GM12878 (cell line): ENCODE results near the gene KCNG1. TPM values are rescaled to one million over a fixed set of nuclear protein-coding genes. Genes with fewer than 3 reads are reported as not detected.

Experiments
- ATAC-seq: fragments of 200-7000 bp; cut with Tn5 transposase; 3 replicates; pipeline ENCODE4 v1.9.1; 2020; ENCODE audit warnings: mild to moderate bottlenecking, moderate library complexity
- BruUV-seq: library from RNA; stranded (reverse); fragments of 400-500 nt; replicated peaks from 2 replicates; lab custom pipeline; 2021; lab: Mats Ljungman, UMichigan
- CTCF ChIA-PET: fragments of 300-600 bp; sonication (Branson Sonifier 250); formaldehyde crosslinking; extraction: SDS; loops from one replicate; lab custom pipeline; 2021; ENCODE audit warnings: inconsistent platforms; lab: Yijun Ruan, JAX
- POLR2A ChIA-PET: fragments of 350-600 bp; formaldehyde crosslinking; extraction: SDS; loops from one replicate; lab custom pipeline; 2021; ENCODE audit warnings: inconsistent platforms; lab: Charles Lee
- RAD21 ChIA-PET: fragments of 300-600 bp; sonication (Branson Sonifier 250); formaldehyde crosslinking; loops from one replicate; lab custom pipeline; 2023; ENCODE audit warnings: antibody characterized with exemption; ENCODE audit not compliant: unreplicated experiment; lab: Charles Lee
- SMC1A ChIA-PET: fragments of 300-600 bp; sonication (Branson Sonifier 250); formaldehyde crosslinking; loops from one replicate; lab custom pipeline; 2023; ENCODE audit not compliant: unreplicated experiment, uncharacterized antibody; lab: Charles Lee
- DNase-seq: peaks from one replicate; pipeline ENCODE4 v3.0.0-alpha.2; 2011; ENCODE audit warnings: low read depth, low spot score
- FAIRE-seq: peaks from 3 replicates; lab custom pipeline; 2011; peaks lifted over from hg19 to GRCh38; lab: Jason Lieb, UNC
- H2AFZ ChIP-seq: 2 replicates; pipeline ENCODE4 v1.6.0; 2011; ENCODE audit warnings: low read depth, low read length, control low read depth; ENCODE audit not compliant: control insufficient read depth
- H3K27ac ChIP-seq: 2 replicates; pipeline ENCODE4 v1.5.1; 2011; ENCODE audit warnings: control low read depth; ENCODE audit not compliant: control insufficient read depth, insufficient read depth
- H3K27me3 ChIP-seq, 2 experiments: replicated peaks in 1 of 2; 2 replicates each; pipeline versions ENCODE4 v1.6.0 to v1.6.1; 2011; ENCODE audit warnings: low read length in 1 of 2; ENCODE audit not compliant: control insufficient read depth in 2 of 2, insufficient read depth in 2 of 2
- H3K36me3 ChIP-seq, 2 experiments: 2 replicates each; pipeline ENCODE4 v1.5.1; 2011; ENCODE audit warnings: low read length in 1 of 2; ENCODE audit not compliant: control insufficient read depth in 2 of 2, insufficient read depth in 2 of 2
- H3K4me1 ChIP-seq: 2 replicates; pipeline ENCODE4 v1.6.1; 2011; ENCODE audit warnings: mild to moderate bottlenecking, low read length, moderate library complexity, mixed read lengths; ENCODE audit not compliant: control insufficient read depth, insufficient read depth
- H3K4me2 ChIP-seq: 2 replicates; pipeline ENCODE4 v1.6.0; 2011; ENCODE audit warnings: control low read depth; ENCODE audit not compliant: control insufficient read depth, insufficient read depth
- H3K4me3 ChIP-seq: fragments of 200-600 bp; sonication (generic); 2 replicates; pipeline ENCODE4 v1.5.1; 2016
- H3K79me2 ChIP-seq: 2 replicates; pipeline ENCODE4 v1.6.0; 2011; ENCODE audit warnings: low read length; ENCODE audit not compliant: control insufficient read depth, insufficient read depth
- H3K9ac ChIP-seq: 2 replicates; pipeline ENCODE4 v1.8.0; 2011; ENCODE audit warnings: low read length, control low read depth, mixed read lengths; ENCODE audit not compliant: control insufficient read depth, insufficient read depth
- H3K9me3 ChIP-seq: replicated peaks from 3 replicates; pipeline ENCODE4 v1.5.1; 2011; ENCODE audit warnings: mild to moderate bottlenecking, low read length; ENCODE audit not compliant: control insufficient read depth, insufficient read depth
- H4K20me1 ChIP-seq: 2 replicates; pipeline ENCODE4 v1.6.0; 2011; ENCODE audit not compliant: control insufficient read depth, insufficient read depth
- CBX3 ChIP-seq: fragments of 200-600 bp; sonication (generic); IDR thresholded peaks from 2 replicates; pipeline ENCODE4 v1.6.1; 2016; ENCODE audit warnings: low read depth, borderline replicate concordance
- EED ChIP-seq: sonication (generic); IDR thresholded peaks from 2 replicates; pipeline ENCODE4 v1.6.1; 2016; ENCODE audit warnings: antibody characterized with exemption, low read depth
- HDAC2 ChIP-seq: fragments of 200-600 bp; sonication (generic); IDR thresholded peaks from 2 replicates; pipeline ENCODE4 v1.6.1; 2017
- LARP7 ChIP-seq: fragments of 450-650 bp; IDR thresholded peaks from 2 replicates; pipeline ENCODE4 v1.6.1; 2017; ENCODE audit warnings: mild to moderate bottlenecking
- NFYB ChIP-seq: IDR thresholded peaks from 2 replicates; pipeline ENCODE4 v1.6.1; 2011; ENCODE audit warnings: low read depth, mild to moderate bottlenecking, low read length, improper control_type of control experiment, moderate library complexity; ENCODE audit not compliant: insufficient read depth
- RAD21 ChIP-seq: IDR thresholded peaks from 2 replicates; pipeline ENCODE4 v1.6.1; 2011; ENCODE audit warnings: mild to moderate bottlenecking, low read depth, low read length, moderate library complexity; ENCODE audit not compliant: insufficient read depth
- REST ChIP-seq: IDR thresholded peaks from 2 replicates; pipeline ENCODE4 v1.6.1; 2012; ENCODE audit warnings: mild to moderate bottlenecking, low read depth, low read length
- RUNX3 ChIP-seq: IDR thresholded peaks from 2 replicates; pipeline ENCODE4 v1.6.1; 2012; ENCODE audit warnings: low read length, inconsistent platforms
- WGBS: methylation state at CpG from one replicate; pipeline ENCODE4 v1.1.6; 2016; ENCODE audit warnings: low lambda C conversion rate; ENCODE audit not compliant: insufficient replicate concordance, insufficient coverage; ENCODE audit errors: missing lambda C conversion rate; 5-methylcytosine and 5-hydroxymethylcytosine counted together
- in situ Hi-C: fragments of 300-500 bp; cut with MboI; formaldehyde crosslinking; loops from 9 replicates; pipeline ENCODE4 v1.14.3; 2018; ENCODE audit warnings: mixed read lengths
- intact Hi-C: fragments of 100-400 bp; cut with micrococcal nuclease; formaldehyde crosslinking; loops from one replicate; pipeline ENCODE4 v1.14.2; 2022; ENCODE audit not compliant: unreplicated experiment
- polyA plus RNA-seq, 11 experiments: library from polyadenylated mRNA; depleted of rRNA in 4 of 11; unstranded in 6 of 11; stranded (reverse) in 5 of 11; fragments of >200 nt; fragmentation: Nextera tagmentation in 4 of 11; fragmentation: Illumina TruSeq in 1 of 11; extraction: Ambion mirVana in 4 of 11; extraction: Trizol in 1 of 11; gene quantifications; 1 replicate in 1 of 11; 2 replicates in 10 of 11; pipeline versions ENCODE4 v1.2.1 to v1.2.3, GENCODE V29; 2011 to 2016; ENCODE audit warnings: inconsistent platforms in 2 of 11, missing spikeins in 2 of 11, low read depth in 1 of 11
- total RNA-seq, 4 experiments: library from RNA; depleted of rRNA in 3 of 4; stranded (reverse); fragments of >200 nt in 3 of 4; fragmentation: Illumina TruSeq in 1 of 4; extraction: Trizol in 1 of 4; gene quantifications; 2 replicates each; pipeline versions ENCODE4 v1.2.1 to v1.2.3, GENCODE V29; 2013 to 2021

KCNG1 gene
- total and polyA plus RNA-seq, 10 of the 15 experiments (the other 5 are each of a cell fraction or from before 2014, with no cell fraction given): not detected

DNA sequence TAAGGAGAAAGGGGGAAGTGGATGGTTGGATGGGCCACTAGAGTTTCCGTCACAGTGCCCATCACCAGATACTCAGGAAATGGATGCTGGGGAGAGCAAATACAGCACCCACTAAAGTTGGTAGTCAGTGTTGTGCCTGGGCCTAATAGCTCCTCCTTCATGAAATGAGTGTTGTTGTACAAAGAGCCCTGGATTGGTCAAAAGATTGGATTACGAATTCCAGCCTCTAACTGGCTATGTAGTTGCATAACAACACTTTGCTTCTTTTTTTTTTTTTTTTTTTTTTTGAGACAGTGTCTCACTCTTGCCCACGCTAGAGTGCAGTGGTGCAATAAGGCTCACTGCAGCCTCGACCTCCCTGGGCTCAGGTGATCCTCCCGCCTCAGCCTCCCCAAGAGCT lies 27.4 kb downstream of the KCNG1 start:
- no peak overlapping the region for H3K27ac ChIP-seq
- no peaks in the 10 kb centered on the region for H3K9me3 ChIP-seq
- ChIA-PET SMC1A (interaction anchor here (2.3 kb wide), 1 partner anchor 8 kb away, joined by 8 read pairs; no protein-coding TSS in a partner anchor), RAD21 (interaction anchor here (0.5 kb wide), 1 partner anchor 8 kb away, joined by 6 read pairs; no protein-coding TSS in a partner anchor), POLR2A (no interaction called here), CTCF (interaction anchor here (3.2 kb wide), 1 partner anchor 8 kb away, joined by 20 read pairs; no protein-coding TSS in a partner anchor)
- H2AFZ ChIP-seq: no peak overlapping the region
- no peaks in the 10 kb centered on the region for H4K20me1 ChIP-seq
- no peaks in the 10 kb centered on the region for H3K36me3 ChIP-seq
- no peaks in the 10 kb centered on the region for H3K4me1 ChIP-seq
- no peak overlapping the region for H3K9ac ChIP-seq
- no peak overlapping the region for H3K4me2 ChIP-seq
- BruUV-seq: no TSS peak
- ATAC-seq (no peak), FAIRE-seq (no peak), DNase-seq (no peak)
- in situ Hi-C loops: no loop called here
- peaks cover 0 to 2% of the 10 kb centered on the region in 2 experiments; a peak in 2 of 4 replicates for H3K27me3 ChIP-seq
- H3K79me2 ChIP-seq: no peaks in the 10 kb centered on the region
- WGBS: 30% methylated on average over 4 of the region's 5 CpGs
- H3K4me3 ChIP-seq: no peak overlapping the region
- intact Hi-C loops: no loop called here
- TF ChIP-seq RUNX3: no peak
- no peak for TF ChIP-seq HDAC2
- TF ChIP-seq NFYB: no peak
- TF ChIP-seq RAD21: no peak
- TF ChIP-seq LARP7: no peak

DNA sequence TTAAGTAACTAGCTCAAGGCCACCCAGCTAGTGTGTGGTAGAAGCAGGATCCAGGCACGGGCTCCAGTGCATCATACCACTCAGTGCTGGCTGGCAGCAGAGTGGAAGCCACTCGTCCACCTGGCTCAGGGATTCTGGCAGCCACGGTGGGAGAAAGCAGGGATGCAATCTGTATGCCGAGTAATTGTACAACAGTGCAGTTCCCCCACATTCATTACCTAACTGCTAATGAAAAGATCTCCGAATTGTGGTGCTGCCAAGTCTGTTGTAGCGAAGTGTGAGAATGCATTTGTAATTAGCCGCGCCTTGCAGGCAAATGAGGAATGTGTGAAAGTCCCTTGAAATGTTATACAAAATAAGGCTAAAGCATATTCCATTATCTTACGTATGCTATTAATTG lies 29.0 kb downstream of the KCNG1 start:
- DNase-seq (no peak), ATAC-seq (no peak), FAIRE-seq (no peak)
- SMC1A ChIA-PET: no interaction called here
- Histone ChIP-seq H3K27me3 (peaks cover 0 to under 1% of the 10 kb centered on the region in 2 experiments; a peak in 2 of 4 replicates), H3K36me3 (no peaks in the 10 kb centered on the region), H3K4me3 (no peak overlapping the region), H2AFZ (no peak overlapping the region), H3K4me2 (no peak overlapping the region), H3K27ac (no peak overlapping the region), H3K4me1 (no peaks in the 10 kb centered on the region), H3K79me2 (no peaks in the 10 kb centered on the region), H4K20me1 (no peaks in the 10 kb centered on the region), H3K9me3 (no peaks in the 10 kb centered on the region), H3K9ac (no peak overlapping the region)
- 47% methylated on average over 9 of the region's 9 CpGs for WGBS
- CTCF ChIA-PET: interaction anchor here (1.7 to 14.7 kb wide), 3 partner anchors 12 to 314 kb away, joined by 8 to 177 read pairs (median 8); partner anchors contain the start of gene BCAS4
- no TSS peak for BruUV-seq
- TF ChIP-seq REST: no peak
- TF ChIP-seq EED: no peak
- TF ChIP-seq CBX3: no peak
- in situ Hi-C loops: no loop called here
- intact Hi-C loops: no loop called here
- RAD21 ChIA-PET: interaction anchor here (1.3 kb wide), 1 partner anchor 199 kb away, joined by 3 read pairs; no protein-coding TSS in a partner anchor
- POLR2A ChIA-PET: no interaction called here
